PC-3 (cell line): ENCODE data around the gene ST3GAL5.

Experiments
- CTCF ChIP-seq: fragments of 300-600 bp; sonication (generic); conservative IDR thresholded peaks from 2 replicates; pipeline ENCODE4 v1.5.1; 2017; ENCODE audit warnings: antibody characterized with exemption, low read depth, mild to moderate bottlenecking, low read length
- EZH2 ChIP-seq: fragments of 300-600 bp; sonication (generic); IDR thresholded peaks from one replicate; pipeline ENCODE4 v1.6.1; 2017; ENCODE audit warnings: antibody characterized with exemption, mild to moderate bottlenecking, low read length; ENCODE audit not compliant: unreplicated experiment

- TF ChIP-seq CTCF, result no peak
- no peak for TF ChIP-seq EZH2
Observed at GRCh38 chr2:85936421-85937068, 47.8 kb upstream of the ST3GAL5 start.
